HG03103 (cell line): ENCODE results near the gene KLK1.
"Not testable (repeated sequence)": the region's sequence is repeated elsewhere in the genome, so short reads cannot be mapped to it uniquely, and the experiment has no call there.

Source experiments
- ATAC-seq: cut with Tn5 transposase; IDR thresholded peaks from one replicate; pipeline ENCODE4 v1.9.1; 2021; ENCODE audit warnings: low read depth; ENCODE audit not compliant: unreplicated experiment

Gene KLK1

DNA sequence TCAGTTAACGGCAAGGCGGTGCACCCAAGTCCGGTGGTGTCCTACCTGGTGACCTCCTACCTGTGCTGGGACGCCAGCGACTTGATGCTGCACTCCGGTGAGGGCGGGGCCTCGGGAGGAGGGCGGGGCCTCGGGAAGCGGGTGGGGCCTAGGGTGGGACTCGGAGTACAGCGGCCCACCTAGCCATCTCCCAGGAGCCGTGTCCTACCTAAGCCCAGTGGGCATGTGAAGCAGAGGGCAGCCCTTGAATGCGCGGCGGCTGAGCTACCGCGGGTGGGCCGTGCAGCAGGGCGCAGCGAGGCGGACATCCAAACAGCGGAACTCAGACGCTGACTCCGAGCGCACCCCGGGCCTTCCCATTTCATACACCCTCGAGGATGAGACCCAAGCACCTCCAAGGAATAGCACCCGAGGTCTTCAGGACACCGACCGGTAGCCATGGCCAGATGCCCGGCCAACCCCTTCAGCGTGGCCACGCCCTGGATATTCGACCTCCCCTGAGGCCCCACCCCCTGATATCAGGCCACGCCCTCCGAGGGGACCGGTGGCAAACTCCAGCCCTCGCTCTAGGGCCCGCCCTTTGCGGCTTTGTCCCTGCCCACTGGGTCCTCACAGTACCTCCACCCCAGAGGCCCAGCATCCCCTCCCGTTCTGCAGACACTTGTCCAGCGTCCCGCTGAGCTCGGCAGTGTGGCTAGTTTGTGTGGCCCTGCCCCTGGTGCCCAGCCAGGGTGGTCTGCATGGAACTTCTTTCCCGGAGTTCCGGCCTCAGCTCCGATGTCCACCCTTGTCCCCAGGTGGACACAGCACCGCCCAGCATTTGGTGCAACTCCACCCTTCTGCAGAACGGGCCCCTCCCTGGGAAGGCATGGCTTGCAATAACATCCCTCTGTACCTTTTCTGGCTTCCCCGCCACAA, 5.4 kb downstream of the KLK1 start:
- ATAC-seq: peak; percentile 51

DNA sequence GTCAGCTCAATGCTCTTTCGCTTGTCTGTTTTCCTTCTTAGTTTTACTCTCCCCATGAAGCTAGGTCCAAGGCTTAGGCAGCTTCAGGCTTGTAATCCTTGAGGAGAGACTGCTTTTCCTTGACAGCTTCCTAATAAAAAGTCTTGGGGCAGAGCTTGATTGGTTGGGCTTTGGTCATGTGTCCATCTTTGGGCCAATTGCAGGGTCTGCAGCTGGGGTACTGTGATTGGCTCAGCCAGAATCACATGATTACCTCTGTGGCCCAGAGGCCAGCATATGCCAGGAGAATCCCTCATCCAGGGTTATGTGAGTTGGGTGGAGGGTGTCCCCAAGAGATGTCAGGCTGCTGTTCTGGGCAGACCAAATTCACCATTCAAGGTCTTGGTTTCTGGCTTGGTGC, 8.1 kb downstream of the KLK1 start:
- no peak for ATAC-seq

DNA sequence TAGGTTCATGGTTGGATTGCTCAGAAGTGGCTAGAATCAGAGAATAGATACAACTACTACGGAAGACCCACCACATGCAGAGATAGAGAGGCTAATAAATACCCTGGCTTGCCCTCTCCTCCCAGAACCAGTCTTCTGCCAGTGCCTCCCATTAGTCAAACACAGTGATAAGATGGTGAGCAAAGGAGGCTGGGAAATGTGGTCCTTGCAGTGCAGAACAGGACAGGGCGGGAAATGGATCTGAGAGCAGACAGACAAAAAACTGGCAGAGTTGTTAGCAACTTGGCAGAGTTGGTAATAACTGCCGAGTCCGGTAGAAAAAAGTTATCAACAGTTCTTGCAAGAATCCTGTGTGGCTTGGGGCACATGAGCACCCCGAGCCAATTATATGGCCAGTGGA, 8.7 kb downstream of the KLK1 start:
- no peak for ATAC-seq

DNA sequence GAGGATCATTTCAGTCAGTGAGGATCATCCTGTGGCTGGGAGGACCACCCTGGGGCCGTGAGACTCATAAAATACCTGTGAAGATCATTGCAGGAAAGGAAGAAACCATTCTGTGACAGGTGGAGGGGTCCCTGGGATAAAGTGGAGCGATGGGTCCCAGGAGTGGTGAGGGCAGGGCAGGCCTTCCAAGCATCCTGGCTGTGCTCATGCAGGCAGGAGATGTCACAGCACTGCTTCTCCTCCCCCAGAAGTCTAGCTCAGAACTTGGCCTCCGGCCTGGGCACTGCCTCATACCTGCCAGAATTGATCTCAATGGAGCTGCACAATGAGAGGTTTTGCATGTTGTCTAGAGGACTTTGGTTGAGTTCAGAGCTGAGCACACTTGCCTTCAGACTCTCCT, 11.1 kb downstream of the KLK1 start:
- ATAC-seq: no peak

DNA sequence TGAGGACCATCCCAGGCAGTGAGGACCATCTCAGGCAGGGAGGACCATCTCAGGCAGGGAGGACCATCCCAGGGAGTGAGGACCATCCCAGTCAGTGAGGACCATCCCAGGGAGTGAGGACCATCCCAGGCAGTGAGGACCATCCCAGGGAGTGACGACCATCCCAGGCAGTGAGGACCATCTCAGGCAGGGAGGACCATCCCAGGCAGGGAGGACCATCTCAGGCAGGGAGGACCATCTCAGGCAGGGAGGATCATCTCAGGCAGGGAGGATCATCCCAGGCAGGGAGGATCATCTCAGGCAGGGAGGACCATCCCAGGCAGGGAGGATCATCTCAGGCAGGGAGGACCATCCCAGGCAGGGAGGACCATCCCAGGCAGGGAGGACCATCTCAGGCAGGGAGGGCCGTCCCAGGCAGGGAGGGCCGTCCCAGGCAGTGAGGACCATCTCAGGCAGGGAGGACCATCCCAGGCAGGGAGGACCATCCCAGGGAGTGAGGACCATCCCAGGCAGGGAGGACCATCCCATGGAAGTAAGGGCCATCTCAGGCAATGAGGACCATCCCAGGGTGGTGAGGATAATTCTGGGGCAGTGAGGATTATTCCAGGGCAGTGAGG, 11.9 kb downstream of the KLK1 start:
- not testable (repeated sequence) for ATAC-seq

DNA sequence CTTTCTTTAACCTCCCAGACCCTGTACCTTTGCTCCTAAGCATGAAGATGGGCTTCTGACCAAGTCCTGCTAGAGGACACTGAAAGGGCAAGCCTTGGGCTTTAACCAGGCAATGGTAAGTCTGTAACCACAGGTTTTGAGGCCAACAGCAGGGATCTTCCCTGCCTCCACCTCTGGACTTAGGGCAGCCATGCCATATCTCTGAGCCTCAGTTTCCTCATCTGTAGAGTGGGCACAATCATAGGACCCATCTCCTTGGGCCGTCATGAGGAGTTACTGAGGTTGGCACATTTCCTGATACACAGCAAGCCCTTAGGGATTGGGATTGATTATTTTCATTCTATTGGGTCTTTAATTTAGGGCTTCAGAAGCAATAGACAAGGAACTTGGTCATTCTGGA, 14.7 kb downstream of the KLK1 start:
- ATAC-seq: no peak

DNA sequence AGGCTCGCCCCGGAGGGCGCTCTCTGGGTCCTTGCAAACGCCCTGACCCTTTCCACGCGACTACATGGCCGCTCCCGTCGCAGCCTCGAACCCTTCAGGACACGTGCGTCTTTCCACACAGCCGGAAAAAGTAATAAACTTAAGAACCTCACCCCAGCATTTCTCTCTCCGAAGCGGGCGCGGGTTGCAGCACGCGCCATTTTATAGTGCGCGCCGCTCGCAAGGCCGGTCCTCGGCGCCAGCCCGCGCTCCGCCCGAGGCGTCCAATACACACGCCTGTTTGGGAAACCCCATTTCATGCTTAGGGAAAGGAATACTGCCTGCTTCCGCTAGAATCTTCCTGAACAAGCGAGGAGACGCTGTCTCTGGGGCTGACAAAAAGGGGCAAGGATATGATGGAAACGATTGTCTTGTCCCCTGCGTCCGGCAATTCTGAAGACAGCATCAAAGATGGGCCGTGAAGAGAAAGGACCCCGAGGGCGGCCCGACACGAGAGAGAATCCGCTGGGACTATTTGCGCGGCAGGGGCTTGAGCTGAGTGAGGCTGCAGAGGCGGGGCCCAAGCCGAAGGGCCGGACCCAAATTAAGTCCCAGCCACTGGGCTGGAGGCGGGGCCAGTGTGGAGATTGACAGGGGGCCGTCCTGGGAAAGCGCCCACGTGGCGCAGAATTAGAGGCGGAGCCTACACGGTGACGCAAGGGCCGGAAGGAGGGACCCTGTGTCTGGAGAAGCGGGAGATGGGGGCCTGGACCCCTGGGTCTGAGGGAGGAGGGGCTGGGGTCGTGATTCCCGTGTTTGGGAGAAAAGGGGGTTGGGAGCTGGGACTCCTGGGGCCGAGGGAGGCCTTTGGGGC, 18.9 kb downstream of the KLK1 start:
- peak; percentile 90 for ATAC-seq

DNA sequence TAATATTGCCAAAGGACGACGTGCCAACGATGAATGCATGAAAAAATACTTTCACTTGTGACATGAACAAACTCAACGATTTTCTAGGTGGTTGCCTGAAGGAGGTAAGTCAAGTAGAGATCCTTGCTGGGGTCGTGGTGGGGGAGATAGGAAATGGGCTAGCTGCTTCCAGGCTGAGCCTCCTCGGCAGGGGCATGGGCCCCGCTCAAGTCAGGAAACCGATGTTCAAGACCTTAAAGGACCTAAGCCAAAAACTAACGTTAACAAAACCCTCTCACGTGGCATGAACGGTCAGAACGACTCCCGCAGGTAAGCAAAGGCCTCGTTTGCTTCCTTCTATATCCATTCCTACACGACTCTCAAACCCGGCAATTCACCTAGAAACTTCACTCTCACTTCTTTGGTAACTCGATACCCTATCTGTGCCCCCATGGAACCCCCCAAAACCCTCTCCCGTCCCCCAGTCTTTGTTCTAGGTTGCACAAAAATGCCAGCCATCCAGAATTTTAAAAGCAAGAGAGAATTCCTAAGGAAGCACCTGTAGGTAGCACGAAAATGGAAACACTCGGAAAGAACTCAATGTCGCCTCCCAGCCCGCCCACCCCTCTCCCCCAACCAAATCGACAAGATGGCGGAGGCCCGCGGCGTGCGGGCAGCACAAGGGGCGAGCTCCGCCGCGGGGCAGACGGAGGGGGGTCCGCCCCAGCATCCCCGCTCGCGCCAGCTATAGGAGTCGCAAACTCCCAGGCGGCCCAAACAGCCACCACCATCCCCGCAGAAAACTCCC, 19.8 kb downstream of the KLK1 start:
- ATAC-seq: peak; percentile 15

DNA sequence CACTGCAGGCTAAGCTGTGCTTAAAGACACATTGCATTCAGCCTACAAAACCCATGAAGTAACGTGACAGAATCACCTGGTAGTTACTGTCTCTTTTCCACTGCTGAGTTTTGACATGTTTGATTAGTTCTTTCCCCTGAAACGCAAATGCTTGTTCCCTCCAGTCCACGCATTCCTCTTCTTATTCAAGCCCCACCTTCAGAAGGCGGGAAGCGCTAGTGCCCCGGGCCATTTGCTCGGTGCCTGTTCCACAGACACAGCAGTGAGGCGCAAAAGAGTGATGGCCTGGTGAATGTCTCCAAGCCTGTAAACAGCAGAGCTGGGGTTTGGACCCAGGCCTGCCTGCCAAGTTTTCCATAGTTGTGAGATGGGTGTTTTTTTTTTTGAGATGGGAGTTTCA, 22.5 kb downstream of the KLK1 start:
- ATAC-seq: no peak

DNA sequence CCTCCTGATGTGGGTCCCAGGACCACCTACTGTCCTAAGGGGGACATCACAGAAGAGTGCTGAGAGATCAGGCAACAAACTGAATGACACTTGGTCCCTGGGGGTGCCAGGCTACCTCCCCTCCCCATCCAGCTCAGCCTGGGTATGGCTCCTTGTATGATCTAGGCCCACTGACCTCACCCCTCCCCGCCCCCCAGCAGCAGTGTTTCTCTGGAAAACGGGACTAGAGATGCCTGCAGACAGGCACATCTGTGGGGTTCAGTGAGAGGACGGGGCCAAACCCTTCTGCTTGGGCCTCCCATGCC, 24.1 kb downstream of the KLK1 start:
- ATAC-seq: no peak

DNA sequence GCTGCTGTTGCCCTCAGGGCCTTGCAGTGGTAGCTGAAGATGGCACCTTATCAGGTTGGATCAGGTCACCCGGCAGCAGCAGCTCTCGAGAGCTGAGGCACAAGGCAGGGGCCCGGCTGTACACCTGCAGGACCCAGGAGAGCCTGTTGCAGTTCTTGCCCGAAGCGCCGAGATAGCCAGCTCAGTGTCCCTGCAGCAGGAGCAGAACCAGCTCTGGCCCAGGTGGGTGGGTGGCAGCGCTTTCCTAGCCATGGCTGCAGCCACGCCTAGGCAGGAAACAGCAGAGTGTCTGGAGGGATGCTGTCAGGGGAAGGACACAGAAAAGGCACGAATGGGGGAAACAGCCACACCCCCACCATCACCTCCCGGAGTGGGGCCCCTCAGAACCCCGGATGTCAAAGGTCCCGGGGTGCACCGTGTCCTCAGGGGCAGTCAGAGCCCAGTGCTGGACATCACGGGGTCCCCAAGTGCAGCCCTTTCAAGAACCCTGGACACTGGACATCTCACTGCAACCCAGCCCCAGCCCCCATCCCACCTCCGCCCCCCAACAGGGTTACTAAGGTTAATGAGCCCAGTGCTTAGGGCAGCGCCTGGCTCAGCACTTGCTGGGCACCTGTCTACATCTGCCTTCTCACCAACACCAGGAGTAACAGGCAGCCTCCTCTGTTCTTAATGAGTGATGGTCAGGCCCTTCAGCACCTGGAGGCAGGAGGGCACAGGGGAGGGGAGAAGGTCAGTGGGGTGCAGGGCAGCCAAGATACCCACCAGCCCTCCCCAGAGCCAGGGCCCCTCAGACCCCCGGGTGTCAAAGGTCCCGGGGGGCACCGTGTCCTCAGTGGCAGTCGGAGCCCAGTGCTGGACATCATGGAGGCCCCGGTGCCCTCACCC, 24.7 kb downstream of the KLK1 start:
- no peak for ATAC-seq

DNA sequence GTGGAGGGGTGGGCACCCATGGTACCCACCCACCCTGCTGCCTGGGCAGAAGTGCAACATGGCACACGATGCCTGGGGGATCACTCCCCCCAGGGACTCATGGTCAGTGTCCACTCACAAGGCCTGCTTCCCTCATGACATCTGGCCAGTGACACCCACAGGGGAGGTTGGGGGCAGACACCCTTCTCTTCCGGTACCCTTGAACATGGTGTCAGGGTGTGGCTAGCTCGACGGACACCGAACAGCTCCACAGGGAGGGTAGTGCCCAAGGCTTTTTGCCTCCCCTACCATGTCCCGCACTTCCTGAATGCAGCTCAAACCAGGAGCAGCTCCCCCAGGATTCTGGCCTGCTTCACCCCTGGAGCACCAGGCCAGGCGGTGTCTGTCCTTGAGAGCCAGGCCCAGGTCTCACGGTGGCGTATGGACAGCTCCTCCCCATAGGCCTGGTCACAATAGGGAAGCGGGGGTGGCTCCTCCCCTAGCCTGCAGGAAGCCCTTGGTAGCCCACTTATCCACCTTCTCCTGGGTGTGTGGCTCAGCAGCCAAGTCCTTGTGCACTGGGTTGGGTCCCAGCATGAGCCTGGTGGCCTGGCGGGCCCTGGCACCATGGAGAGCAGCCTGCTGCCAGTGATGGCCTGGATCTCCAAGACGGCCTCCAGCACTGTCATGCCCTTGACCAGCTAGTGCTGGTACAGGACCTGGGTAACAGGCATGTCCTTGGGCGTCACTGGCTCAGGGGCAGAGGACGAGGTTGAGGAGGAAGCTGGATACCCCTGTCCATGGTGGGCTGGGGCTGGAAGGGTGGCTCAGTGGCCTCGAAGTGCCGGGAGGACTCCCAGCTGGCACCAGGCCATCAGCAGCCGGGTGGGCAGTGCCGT, 25.6 kb downstream of the KLK1 start:
- no peak for ATAC-seq

DNA sequence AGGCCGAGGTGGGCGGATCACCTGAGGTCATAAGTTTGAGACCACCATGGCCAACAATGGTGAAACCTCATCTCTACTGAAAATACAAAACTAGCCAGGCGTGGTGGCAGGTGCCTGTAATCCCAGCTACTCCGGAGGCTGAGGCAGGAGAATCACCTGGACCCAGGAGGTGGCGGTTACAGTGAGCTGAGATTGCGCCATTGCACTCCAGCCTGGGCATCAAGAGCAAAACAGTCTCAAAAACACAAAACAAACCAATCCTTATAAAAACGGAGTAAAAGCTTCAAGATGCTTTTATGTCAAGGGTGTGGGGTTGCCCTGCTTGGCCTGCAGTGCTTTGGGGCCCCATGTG, 26.2 kb downstream of the KLK1 start:
- ATAC-seq: no peak

DNA sequence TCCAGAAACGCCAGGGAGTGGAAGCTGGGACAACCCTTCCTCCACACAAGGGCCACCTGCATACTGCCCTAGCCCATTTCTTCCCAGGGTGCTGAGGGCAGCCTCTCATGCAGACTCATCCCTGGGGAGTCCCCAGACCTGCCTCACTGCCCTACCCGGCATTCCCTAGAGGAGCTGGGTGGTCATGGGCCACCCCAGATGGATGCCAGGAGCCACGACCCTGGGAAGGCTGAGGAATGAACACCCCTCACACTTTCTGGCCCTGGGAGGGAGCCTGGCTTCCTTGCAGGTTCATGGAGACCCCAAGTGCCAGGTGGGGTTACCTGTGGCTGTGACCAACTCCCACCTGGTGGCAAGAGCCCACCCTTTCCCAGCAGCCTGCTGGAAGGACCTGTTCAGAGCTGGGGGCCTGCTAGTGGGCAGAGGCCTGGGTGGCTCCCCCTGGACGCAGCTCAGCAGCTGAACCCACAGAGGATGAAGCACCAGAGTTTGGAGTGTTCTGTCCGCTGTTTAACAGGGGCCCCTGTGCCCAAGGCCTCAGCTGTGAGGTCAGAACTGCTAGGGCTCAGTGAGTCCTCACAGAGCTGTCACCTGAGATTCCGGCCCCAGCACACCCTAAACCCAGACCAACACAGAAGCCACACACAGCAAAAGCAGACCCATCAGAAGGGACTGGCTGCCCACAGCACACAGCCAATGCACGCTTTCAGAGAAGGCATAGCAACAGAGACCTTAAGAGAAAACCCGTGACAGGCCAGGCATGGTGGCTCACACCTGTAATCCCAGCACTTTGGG, 26.8 kb downstream of the KLK1 start:
- ATAC-seq: no peak

DNA sequence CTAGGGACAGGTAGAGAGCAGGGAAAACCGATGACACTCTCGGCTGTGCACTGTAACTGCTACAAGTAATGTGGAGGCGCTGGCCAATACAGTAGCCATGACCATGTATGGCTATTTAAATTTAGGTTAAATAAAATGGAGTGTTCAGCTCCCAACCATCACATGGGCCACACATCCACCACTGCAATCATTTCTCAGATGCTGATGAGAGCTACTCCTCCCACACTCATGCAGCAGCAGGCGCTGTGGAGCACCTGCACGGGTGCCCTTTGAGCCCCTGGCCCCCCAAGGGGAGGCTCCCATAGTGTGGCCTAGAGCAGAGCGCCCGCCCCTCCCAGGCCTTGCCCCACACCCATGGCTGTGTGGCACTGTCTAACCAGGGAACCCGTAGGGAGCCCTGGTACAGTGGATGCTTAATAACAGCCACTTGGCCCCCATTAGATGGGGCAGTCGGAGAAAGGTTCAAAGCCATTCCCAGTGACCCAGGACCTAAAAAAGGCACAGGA, 27.4 kb downstream of the KLK1 start:
- no peak for ATAC-seq

DNA sequence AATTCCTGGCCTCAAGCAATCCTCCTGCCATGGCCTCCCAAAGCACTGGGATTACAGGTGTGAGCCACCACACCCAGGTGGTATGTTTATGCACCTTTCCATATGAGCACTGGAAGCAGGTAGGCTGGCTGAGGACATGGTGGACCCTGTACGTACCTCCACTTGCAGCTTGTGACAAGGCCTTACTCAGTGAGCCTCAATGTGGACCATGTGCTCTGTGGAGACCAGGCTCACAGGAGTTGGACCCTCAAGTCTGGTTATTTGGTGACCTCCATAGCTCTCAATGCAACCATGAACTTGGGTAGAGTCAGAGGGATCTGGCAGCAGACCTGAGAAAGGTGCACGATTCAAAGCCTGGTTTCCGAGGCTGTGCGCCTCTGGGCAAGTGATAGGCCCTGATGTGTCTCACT, 27.9 kb downstream of the KLK1 start:
- no peak for ATAC-seq

DNA sequence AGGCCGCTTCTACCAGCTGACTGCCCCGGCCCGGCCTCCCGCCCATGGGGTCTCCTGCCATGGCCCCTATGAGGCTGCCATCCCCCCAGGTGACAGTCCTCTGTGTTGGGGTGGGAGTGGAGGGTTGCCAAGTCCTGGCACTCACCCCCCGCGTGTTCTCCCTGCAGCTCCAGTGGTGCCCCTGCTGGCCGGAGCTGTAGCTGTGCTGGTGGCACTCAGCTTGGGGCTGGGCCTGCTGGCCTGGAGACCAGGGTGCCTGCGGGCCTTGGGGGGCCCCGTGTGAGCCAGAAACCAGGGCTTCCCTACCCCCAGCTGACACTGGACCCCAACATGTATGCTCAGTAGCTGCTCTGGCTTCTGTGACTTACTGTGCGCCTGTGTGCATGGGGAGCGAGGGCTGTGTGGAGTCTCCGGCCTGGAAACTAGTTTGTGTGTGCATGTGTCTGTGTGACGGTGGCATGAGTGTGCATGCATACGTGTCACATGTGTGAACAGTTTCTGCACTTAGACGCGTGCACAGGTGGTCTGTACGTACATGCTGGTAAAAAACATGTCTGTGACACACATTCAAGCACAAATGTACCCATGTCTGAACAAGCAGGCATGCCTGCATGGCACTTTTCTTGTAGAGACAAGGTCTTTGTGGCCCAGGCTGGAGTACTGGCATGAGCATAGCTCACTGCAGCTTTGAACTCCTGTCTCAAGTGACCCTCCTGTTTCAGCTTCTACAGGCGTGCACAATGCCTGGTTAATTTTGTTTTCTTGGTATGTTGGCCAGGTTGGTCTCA, 28.5 kb downstream of the KLK1 start:
- ATAC-seq: no peak
